GM21528 (cell line): ENCODE measurements around the gene UNC93A.
"Not testable (repeated sequence)": the region's sequence is repeated elsewhere in the genome, so short reads cannot be mapped to it uniquely, and the experiment has no call there.

Source experiments
- ATAC-seq: cut with Tn5 transposase; IDR thresholded peaks from one replicate; pipeline ENCODE4 v1.9.1; 2021; ENCODE audit warnings: mild to moderate bottlenecking, moderate library complexity; ENCODE audit not compliant: unreplicated experiment, low FRiP score

Gene UNC93A

DNA sequence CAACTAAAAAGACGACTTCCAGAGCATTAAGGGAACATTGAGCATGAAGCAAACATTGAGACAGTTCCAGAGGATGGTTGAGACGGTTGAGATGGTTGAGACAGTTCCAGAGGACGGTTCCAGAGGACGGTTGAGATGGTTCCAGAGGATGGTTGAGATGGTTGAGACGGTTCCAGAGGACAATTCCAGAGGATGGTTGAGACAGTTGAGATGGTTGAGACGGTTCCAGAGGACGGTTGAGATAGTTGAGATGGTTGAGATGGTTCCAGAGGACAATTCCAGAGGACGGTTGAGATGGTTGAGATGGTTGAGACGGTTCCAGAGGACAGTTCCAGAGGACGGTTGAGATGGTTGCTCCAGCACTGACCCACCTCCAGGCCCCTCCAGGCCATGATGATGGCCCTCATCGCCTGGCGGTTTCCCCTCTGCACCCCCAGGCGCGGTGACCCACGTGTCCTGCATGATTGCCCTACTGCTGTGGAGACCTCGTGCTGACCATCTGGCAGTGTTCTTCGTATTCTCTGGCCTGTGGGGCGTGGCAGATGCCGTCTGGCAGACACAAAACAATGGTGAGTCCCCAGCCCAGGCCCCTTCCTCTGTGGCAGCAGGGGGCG, 16.3 kb downstream of the UNC93A start:
- no peak for ATAC-seq

DNA sequence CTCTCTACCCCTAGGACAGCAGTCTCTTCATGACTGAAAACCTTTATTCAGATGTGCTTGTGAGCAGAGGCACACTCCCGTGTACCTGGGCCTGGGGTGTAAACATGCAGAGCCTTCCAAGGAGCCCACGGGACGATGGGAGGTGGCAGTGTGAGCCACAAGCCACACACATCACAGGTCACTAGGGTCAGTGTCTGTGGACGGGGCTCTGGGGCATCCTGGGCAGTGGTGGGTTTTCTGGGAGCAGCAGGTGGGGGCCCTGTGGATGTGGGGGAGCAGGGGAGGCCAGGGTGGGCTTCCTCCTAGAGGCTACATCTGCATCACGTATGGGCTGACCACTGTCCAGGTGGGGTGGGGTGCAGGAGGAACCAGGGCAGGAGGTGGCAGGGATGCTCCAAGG, 17.1 kb downstream of the UNC93A start:
- ATAC-seq: no peak

DNA sequence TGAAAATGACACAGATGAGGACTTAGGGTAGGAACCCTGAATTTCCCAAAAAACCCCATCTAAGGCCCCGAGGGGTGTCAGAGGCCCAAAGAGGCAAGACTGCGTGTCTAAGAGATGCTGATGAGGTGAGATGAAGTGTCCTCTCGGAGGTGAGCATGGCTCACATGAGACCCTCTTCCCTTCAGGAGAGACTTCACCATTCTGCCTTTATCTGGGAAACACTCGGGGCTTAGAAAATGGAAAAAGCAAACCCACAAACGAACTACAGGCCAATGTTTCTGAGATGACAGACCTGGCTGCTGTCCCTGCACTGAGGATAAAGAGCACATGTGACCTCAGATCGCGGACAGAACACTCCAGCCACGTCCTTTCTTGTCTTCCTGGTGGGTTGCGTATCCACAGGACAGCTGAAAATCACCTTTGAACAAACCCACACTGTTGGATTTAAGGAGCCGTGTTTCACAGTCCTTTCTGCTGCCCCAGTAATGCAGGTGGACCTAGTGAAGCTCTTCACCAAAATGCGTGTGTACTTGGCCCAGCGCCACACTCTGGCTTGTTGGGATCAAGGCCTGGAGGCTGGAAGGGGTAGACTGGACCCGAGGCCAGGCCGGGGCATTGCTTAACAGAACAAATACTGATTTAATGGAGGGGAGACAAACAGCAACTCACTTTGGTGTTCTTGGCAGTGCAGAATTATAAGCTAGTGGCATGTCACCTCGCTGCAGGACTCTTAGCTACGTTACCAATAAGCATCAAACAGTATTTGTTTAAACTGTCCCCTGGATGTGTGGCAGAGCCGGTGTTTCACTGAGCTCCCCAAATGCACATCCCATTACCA, 18.5 kb downstream of the UNC93A start:
- not testable (repeated sequence) for ATAC-seq

- no peak for ATAC-seq
Measured at GRCh38 chr6:167311286-167311685, 20.2 kb downstream of the UNC93A start.

- ATAC-seq: not testable (repeated sequence)
Measured at GRCh38 chr6:167311691-167312090, 20.6 kb downstream of the UNC93A start.

- ATAC-seq: no peak
Measured at GRCh38 chr6:167314180-167314821, 23.2 kb downstream of the UNC93A start.

DNA sequence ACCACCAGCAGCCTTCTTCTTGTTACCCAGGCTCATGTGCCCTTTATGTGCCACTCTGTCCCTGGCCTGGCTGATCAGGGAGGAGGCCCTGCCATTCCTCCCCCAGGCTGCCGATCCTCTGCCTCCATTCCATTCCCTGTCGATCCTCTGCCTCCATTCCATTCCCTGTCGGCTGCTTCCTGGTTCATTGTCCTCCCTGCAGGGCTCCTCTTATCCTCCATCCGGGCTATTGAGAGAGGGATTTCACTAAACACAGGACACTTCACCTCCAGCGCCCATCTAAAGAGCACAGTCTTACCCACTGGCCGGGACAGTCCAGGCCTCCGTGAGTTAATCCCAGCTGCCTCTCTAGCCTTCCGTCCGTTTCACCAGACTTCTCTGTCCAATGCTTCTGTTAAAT, 26.1 kb downstream of the UNC93A start:
- no peak for ATAC-seq

DNA sequence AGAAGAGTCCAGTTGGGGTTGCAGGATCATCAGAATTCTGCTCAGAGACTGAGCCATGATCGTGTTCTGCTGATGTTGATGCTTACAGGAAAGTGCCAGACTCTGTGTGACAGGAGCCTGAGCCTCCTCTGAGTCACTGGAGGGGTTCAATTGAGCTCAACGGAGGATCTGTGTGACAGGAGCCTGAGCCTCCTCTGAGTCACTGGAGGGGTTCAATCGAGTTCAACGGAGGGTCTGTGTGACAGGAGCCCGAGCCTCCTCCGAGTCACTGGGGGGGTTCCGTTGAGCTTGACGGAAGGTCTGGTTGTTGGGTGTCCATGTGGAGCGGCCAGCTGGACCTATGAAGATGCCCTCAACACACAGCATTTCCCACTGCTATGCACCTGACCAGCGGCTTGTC, 27.2 kb downstream of the UNC93A start:
- ATAC-seq: not testable (repeated sequence)

DNA sequence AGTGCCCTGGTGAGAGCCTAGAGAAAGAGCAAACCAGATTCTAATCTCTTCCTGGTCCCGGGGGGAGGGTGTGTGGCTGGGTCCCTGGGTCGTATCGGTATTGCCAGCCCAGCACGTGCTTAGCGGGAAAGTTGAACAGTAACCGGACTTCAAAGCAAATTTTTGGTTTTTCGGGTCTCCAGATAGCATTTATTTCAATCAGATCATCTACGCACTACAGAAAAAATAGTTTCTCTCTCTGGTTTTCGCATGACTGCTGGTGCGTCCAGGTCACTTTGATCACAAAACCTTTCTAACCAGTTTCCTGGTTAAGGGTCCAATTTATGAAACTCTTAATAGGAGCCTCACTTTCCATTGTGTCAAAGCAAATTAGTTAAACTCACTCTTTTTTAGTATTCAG, 27.7 kb downstream of the UNC93A start:
- not testable (repeated sequence) for ATAC-seq

DNA sequence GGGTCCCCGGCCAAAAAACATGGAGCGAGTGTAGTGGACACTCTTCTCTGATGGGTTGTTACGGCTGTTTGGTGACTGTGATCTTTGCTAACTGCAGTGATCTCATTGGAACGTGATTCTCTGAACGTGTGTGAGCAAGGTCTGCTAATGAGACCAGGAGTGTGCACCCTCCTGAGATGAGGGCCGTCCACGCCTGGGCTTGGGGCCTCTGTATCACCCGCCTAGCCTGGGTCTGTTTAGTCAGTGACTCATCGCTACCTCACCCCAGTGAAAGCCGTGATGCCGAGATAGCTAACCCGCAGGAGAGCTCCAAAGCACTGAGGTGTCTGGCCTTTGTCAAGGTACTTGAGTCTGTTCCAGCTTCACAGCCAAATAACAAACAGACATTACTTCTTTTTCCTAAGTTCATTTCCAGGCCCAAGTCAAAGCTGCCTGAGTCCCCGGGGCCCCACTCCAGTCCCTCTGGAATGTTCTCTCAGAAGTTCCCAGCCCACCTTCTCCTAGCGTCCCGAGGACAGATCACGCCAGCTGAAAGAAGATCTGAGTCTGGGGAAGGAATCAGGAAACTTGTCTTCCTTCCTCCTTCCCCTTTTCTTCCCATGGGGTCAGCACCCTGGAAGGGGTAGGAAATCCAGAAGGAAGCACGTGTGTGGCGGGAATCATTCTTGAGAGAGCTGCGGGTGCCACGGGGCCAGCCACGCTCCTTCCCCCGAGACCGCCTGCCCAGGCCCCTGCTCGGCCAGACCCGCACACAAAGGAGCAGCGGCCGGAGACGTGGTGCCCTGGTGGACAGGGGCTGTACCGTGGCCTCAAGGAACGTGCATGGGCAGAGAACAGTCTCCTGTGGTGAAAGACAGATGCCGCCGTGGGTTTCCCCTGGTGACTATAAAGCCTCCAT, 29.0 kb downstream of the UNC93A start:
- ATAC-seq: not testable (repeated sequence)

GRCh38 chr6:167320754-167321056, 29.6 kb downstream of the UNC93A start:
- ATAC-seq: not testable (repeated sequence)

DNA sequence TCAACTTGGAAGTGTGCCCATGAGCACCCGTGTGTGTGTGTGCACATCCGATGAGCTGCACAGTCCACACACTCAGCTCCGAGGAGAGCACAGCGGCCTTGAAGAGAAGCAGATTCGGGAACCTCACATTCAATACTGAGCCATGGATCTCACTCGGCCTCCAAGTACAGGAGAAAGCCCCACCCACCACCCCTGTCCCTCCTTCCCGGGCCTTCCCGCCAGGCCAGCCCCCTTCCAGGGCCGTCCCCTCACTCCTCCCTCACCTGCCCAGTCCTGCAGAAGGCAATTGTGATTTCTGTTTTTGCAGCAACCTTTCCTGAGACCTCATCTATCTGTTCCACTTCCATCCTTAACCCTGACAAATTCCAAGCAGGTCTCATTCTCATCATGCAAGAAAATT, 30.1 kb downstream of the UNC93A start:
- not testable (repeated sequence) for ATAC-seq

GRCh38 chr6:167323111-167323510, 32.0 kb downstream of the UNC93A start:
- ATAC-seq: no peak

DNA sequence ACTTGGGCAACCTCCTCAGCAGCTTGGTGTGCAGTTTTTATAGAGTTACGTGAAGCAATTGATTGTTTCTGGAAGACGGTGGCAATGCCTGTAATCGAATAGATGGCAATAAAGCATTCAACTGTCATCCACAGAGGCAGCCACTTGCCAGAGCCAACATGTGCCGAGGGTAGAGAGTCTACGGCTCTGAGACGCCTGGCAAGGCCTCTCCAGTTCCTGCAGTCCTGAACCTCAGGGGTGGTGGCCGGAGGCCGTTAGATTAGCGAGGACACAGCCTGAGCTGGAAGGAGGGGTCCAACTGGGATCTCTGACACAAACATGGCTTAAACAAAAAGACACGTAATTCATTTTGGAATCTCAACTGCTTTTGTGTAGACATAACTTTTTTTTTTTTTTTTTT, 33.0 kb downstream of the UNC93A start:
- no peak for ATAC-seq

- ATAC-seq: no peak
Measured at GRCh38 chr6:167325766-167326165, 34.7 kb downstream of the UNC93A start.

GRCh38 chr6:167327391-167327790, 36.3 kb downstream of the UNC93A start:
- no peak for ATAC-seq

- ATAC-seq: no peak
Measured at GRCh38 chr6:167328086-167328485, 37.0 kb downstream of the UNC93A start.

GRCh38 chr6:167329014-167329413, 37.9 kb downstream of the UNC93A start:
- ATAC-seq: no peak

DNA sequence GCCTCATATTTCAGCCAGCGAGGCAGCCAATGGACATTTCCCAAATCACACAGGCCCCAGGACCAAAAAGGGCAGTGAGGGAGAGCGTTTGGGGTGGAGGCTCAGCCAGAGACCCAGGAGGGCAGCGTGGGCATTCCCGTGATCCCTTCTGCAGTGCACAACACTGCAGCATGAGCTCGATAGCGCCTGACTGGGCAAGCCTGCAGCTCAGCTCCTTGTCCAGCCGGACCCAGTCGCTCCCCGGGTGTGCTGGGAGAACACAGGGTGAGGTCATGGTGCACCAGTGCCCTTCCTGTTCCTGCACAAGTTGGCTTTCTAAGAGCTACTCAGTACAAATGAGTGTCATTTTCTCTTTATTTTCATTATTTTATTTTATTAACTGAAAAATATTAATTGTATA, 39.6 kb downstream of the UNC93A start:
- ATAC-seq: no peak

DNA sequence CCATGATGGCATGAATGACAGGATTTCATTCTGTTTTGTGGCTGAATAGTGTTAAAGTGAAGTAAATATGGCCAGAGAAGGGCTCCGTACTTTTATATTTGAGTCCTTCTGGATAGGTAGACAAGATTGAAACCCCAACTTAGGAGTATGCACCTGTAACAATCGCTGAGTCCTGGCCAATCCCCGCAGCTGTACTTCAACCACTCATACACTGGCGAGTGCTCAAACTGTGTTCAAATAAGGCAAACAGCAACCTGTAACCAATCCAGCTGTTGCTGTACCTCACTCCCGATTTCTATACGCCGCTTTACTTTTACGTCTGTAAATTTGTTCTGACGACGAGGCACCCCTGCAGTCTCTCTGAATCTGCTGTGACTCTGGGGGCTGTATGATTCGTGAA, 40.5 kb downstream of the UNC93A start:
- no peak for ATAC-seq
